HL-60 (cell line): ENCODE results near the gene SRGAP3.

ENCODE experiments used
- DNase-seq, 2 experiments: peaks; one replicate each; pipeline ENCODE4 v3.0.0-alpha.2; 2010 to 2020; ENCODE audit warnings: low read depth in 1 of 2, low spot score in 1 of 2
- H3K27ac ChIP-seq: fragments of 250-450 bp; sonication (Bioruptor Pico); replicated peaks from 2 replicates; pipeline ENCODE4 v1.5.1; 2020; ENCODE audit warnings: mild to moderate bottlenecking, moderate library complexity
- H3K27me3 ChIP-seq: fragments of 250-450 bp; sonication (Bioruptor Pico); 2 replicates; pipeline ENCODE4 v1.5.1; 2021; ENCODE audit warnings: mild to moderate bottlenecking, moderate library complexity; ENCODE audit not compliant: insufficient read depth, poor library complexity, severe bottlenecking
- H3K4me3 ChIP-seq: replicated peaks from 2 replicates; pipeline ENCODE4 v1.5.1; 2011; ENCODE audit warnings: mild to moderate bottlenecking, control low read depth, low read length; ENCODE audit not compliant: insufficient read depth
- GABPA ChIP-seq: IDR thresholded peaks from 2 replicates; pipeline ENCODE4 v1.6.1; 2012; ENCODE audit warnings: low read depth
- POLR2AphosphoS5 ChIP-seq: IDR thresholded peaks from 2 replicates; pipeline ENCODE4 v1.6.1; 2012; ENCODE audit warnings: low read depth
- SPI1 ChIP-seq: IDR thresholded peaks from 2 replicates; pipeline ENCODE4 v1.6.1; 2012; ENCODE audit warnings: low read depth, mild to moderate bottlenecking, borderline replicate concordance
- TF ChIP-seq, protein P1 (sequence below): IDR thresholded peaks from one replicate; pipeline ENCODE4 v1.5.1; 2011; ENCODE audit warnings: low read length, control low read depth, inconsistent platforms; ENCODE audit not compliant: insufficient read depth
- TF ChIP-seq, protein P2 (sequence below): IDR thresholded peaks from 2 replicates; pipeline ENCODE4 v1.6.1; 2012; ENCODE audit warnings: low read depth; ENCODE audit not compliant: insufficient replicate concordance

SRGAP3 gene

DNA sequence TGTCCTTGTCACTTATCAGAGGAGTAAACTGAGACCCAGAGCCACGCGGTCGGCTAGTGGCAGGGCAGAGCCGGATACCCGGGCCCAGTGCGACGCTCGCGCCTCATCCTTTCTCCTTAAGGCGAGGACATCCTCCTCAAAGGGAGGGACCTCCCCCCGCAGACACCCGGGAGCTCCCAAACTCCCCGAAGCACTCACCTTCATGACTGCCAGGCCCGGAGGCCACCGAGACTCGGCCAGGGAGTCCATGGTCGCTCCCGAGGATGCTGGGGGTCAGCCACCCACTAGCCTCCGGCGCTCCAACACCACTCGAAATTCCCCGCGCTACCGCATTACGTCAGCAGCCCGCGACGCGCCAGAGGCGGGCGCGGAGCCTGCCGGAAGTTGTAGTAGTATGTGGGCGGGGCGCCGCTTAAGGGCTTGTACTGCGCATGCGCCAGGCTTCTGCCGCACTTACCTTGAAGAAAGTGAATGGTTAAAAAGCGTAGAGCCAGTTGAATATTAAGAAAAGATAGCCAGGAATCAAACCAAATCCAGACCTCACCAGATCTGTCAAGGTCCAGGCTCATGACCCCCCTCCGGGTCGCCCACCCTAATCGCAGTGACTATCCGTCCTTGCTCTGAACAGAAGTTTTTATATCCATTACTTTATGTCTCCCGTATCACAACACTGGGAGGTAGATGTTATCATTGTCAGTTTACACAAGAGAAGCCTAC is 286.2 kb downstream of the SRGAP3 start, which contains the start of gene RAD18:
Gene RAD18 (minus strand): TSS at position 336 of the 717 bp plus-strand sequence. CDS start 87 bp downstream, at position 249.
- TF ChIP-seq SPI1 (no peak), POLR2AphosphoS5 (peak; percentile 55; the same call in 1 of the 2 replicates), GABPA (peak; percentile 57; the same call in 1 of the 2 replicates)
- TF ChIP-seq, protein P1, sequence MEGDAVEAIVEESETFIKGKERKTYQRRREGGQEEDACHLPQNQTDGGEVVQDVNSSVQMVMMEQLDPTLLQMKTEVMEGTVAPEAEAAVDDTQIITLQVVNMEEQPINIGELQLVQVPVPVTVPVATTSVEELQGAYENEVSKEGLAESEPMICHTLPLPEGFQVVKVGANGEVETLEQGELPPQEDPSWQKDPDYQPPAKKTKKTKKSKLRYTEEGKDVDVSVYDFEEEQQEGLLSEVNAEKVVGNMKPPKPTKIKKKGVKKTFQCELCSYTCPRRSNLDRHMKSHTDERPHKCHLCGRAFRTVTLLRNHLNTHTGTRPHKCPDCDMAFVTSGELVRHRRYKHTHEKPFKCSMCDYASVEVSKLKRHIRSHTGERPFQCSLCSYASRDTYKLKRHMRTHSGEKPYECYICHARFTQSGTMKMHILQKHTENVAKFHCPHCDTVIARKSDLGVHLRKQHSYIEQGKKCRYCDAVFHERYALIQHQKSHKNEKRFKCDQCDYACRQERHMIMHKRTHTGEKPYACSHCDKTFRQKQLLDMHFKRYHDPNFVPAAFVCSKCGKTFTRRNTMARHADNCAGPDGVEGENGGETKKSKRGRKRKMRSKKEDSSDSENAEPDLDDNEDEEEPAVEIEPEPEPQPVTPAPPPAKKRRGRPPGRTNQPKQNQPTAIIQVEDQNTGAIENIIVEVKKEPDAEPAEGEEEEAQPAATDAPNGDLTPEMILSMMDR: no peak
- TF ChIP-seq, protein P2, sequence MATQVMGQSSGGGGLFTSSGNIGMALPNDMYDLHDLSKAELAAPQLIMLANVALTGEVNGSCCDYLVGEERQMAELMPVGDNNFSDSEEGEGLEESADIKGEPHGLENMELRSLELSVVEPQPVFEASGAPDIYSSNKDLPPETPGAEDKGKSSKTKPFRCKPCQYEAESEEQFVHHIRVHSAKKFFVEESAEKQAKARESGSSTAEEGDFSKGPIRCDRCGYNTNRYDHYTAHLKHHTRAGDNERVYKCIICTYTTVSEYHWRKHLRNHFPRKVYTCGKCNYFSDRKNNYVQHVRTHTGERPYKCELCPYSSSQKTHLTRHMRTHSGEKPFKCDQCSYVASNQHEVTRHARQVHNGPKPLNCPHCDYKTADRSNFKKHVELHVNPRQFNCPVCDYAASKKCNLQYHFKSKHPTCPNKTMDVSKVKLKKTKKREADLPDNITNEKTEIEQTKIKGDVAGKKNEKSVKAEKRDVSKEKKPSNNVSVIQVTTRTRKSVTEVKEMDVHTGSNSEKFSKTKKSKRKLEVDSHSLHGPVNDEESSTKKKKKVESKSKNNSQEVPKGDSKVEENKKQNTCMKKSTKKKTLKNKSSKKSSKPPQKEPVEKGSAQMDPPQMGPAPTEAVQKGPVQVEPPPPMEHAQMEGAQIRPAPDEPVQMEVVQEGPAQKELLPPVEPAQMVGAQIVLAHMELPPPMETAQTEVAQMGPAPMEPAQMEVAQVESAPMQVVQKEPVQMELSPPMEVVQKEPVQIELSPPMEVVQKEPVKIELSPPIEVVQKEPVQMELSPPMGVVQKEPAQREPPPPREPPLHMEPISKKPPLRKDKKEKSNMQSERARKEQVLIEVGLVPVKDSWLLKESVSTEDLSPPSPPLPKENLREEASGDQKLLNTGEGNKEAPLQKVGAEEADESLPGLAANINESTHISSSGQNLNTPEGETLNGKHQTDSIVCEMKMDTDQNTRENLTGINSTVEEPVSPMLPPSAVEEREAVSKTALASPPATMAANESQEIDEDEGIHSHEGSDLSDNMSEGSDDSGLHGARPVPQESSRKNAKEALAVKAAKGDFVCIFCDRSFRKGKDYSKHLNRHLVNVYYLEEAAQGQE: no peak
- peak within 1 kb of the TSS; percentile 67 for H3K27ac ChIP-seq
- peak; percentile 76 to 91 for DNase-seq

DNA sequence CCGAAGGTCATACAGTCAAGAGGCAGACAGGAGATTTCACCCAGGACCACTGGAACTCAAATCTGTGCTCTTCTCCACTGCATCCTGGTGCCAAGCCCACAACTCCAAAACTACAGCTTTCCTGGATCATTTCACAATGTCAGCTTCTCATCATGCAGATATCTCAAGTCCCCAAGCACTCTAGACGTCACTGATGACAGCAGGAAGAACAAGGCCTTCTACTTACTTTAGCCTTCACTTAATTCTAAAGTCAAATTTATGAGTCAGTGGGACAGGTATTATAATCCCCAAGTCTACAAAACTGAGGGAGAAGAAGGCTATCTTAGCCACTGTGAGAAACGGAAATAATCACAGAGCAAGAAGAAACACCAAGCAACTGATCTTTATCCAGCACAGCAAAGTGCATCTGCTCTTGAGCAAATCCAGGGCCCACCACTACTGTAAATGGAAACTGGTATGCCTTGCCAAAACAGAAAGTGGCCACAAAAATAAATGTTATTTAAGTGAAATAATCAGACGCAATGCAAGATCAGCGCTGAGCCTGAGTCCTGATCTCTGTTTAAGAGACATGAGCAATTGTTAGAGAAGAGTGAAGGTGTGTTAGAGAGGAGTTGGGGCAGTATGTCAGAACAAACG is 287.1 kb downstream of the SRGAP3 start:
- Histone ChIP-seq H3K27me3 (no peaks in the 10 kb centered on the region), H3K27ac (peak overlapping the region; percentile 67), H3K4me3 (peak overlapping the region; percentile 81)
- DNase-seq: no peak
- no peak for TF ChIP-seq POLR2AphosphoS5
- TF ChIP-seq GABPA: no peak
- TF ChIP-seq SPI1: no peak
- TF ChIP-seq, protein P1: no peak
- TF ChIP-seq, protein P2: no peak

More for the DNA sequence above, 286.2 kb downstream of the SRGAP3 start, which contains the start of gene RAD18:
- Histone ChIP-seq H3K27me3 (no peaks in the 10 kb centered on the region), H3K4me3 (peak within 1 kb of the TSS; percentile 81)

DNA sequence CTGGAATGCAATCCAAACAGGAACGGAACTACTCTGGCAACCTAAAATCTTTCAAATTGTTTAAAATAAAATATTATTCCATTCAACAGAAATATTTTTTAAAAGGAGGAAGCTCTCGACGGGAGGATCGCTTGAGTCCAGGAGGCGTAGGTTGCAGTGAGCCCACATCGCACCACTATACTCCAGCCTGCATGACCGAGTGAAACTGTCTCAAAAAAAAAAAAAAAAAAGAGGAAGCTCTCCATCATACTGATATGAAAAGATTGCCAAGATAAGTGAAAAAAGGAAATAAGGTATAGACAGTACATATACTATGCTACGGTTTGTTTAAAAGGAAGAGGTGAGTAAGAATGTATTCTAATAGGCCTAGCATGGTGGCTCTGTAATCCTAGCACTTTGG is 289.8 kb downstream of the SRGAP3 start:
- Histone ChIP-seq H3K4me3 (no peak overlapping the region), H3K27ac (no peak overlapping the region), H3K27me3 (no peaks in the 10 kb centered on the region)
- TF ChIP-seq POLR2AphosphoS5 (no peak), SPI1 (peak; percentile 49; the same call in 1 of the 2 replicates)
- peak in 1 of 2 experiments; percentile 62 for DNase-seq
